ENCODE measurements around the gene TGM2.

The TGM2 gene

GRCh38 chr20:38198238-38198861 lies 33.3 kb upstream of the TGM2 start:
- DNase-seq: no peak

GRCh38 chr20:38197619-38198018 lies 32.5 kb upstream of the TGM2 start:
- DNase-seq: no peak

- no peak for DNase-seq
Measured at GRCh38 chr20:38197217-38197616, 32.1 kb upstream of the TGM2 start.

GRCh38 chr20:38196592-38196991 lies 31.5 kb upstream of the TGM2 start:
- no peak for DNase-seq

- DNase-seq: no peak
Measured at GRCh38 chr20:38196076-38196475, 31.0 kb upstream of the TGM2 start.

GRCh38 chr20:38195521-38195920 lies 30.5 kb upstream of the TGM2 start:
- DNase-seq: no peak

GRCh38 chr20:38194971-38195504 lies 30.0 kb upstream of the TGM2 start:
- DNase-seq: no peak

DNA sequence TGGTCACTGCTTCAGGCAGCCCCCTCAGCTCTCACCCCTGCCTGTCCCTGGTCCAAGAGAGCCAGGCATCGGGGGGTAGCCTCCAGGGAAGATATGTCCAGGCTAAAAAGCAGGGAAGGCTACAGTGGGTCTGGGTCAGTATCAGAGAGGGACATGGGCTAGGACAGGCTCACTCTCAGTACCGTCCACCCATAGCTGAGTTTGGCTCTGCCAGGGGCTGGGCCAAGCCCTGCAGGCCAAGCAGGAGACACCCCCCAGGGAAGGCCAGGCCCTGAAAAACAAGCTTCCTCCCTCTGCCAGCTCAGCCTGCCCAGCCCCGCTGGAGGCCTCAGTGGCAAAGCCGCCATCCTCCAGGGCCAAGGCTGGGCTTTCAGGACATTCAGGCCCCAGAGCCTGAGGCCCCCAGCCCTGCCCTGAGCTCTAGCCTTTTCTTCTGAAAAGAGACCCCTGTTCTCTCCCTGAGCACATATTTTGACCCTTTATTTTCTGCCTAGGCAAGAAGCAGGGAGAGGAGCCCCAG lies 28.6 kb upstream of the TGM2 start:
- no peak for DNase-seq

GRCh38 chr20:38192323-38192885 lies 27.3 kb upstream of the TGM2 start:
- DNase-seq: no peak

DNA sequence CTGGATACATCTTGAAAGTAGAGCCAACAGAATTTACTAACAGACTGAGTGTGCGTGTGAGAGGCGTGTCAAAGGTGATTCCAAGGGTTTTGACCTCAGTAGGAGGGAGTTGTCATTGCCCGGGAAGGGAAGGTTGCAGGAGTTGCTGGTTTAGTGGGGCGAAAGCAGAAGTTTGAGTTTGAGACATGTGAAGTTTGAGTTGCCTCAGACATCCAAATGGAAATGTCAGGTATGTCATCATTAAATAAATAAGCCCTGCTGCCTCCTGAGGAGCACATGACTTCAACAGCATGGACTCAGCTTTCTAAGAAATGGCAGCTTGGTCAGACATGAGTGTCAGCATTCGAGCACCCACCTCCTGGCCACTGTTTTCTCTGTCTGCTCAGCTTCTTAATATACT lies 26.6 kb upstream of the TGM2 start:
- DNase-seq: no peak

- no peak for DNase-seq
Measured at GRCh38 chr20:38190936-38191371, 25.9 kb upstream of the TGM2 start.

DNA sequence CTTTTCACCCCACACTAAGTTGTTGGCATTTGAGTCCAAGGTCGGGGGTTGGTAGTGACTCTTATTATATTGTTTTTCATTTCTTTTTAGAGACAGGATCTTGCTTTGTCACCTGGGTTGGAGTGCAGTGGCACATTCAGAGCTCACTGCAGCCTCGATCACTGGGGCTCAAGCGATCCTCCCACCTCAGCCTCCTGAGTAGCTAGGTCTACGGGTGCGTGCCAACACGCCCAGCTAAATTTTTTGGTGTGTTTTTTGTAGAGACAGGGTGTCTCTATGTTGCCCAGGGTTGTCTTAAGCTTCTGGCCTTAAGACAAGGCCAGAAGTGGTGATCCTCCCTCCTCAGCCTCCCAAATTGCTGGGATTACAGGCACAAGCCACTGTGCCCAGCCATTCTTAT lies 25.1 kb upstream of the TGM2 start:
- no peak for DNase-seq

GRCh38 chr20:38187517-38187916 lies 22.4 kb upstream of the TGM2 start:
- no peak for DNase-seq

DNA sequence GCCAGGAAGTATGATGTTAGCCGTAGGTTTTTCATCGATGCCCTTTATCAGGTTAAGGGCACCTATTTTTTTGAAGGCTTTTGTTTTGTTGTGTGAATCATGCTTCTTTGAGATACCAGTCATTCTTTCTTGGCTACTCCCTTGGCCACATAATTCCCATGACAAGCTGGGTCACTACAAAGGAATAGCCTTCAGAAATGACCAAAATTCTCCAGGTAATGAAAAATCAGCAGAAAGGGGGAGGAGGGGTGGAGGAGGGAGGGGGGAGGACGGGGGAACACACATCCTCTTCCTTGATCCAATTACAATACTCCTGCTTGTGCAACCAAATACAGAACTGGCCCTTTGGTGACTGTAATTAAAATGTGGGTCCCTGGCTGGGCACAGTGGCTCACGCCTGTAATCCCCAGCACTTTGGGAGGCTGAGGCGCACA lies 21.7 kb upstream of the TGM2 start:
- no peak for DNase-seq

- no peak for DNase-seq
Measured at GRCh38 chr20:38184101-38184500, 19.0 kb upstream of the TGM2 start.

DNA sequence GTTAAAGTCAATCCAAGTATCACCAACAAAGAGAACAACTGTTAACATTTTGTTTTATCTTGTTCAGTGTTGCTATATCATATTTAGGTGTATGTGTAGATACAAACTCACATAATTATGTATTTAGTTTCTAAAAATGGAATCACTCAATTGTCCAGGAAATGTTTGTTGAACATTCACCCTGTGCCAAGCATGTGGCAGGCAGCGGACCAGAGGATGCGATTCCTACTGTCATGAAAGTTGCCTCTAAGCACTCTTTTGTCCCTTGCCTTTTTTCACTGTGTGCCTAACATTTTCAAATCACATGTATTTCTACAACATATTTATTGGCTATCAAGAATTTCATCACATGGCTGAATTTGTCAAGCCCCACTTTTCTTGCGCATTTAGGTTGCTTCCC lies 16.9 kb upstream of the TGM2 start:
- DNase-seq: no peak

DNA sequence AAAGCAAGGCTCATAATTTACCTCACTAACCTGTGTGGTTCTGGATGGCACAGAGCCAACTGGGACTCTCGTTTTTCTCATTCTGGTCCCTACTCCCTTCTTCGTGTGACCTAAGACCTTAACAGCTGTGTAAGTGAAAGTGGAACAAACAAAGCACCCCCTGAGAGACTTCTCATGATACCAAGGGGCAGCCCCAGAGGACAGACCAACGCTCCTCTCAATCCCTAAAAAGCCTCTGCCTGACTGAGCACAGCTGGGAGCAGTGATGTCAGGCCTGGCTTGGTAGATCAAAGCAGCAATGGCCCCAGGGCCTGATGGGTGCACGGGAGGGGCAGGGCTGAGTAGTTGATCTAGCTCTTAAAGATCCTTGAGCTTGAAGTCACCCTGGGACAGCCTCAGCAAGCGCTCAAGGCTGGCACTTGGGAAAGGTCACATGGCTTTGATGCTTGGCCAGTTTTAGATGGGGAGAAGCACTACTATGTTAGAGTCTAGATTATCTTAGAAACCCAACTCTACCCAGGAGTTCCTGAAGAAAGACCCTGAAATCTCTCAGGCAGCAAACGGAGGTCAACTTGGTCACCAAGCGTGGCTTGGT lies 16.2 kb upstream of the TGM2 start:
- no peak for DNase-seq

- DNase-seq: no peak
Measured at GRCh38 chr20:38180781-38181180, 15.7 kb upstream of the TGM2 start.

GRCh38 chr20:38179846-38180245 lies 14.8 kb upstream of the TGM2 start:
- DNase-seq: no peak

DNA sequence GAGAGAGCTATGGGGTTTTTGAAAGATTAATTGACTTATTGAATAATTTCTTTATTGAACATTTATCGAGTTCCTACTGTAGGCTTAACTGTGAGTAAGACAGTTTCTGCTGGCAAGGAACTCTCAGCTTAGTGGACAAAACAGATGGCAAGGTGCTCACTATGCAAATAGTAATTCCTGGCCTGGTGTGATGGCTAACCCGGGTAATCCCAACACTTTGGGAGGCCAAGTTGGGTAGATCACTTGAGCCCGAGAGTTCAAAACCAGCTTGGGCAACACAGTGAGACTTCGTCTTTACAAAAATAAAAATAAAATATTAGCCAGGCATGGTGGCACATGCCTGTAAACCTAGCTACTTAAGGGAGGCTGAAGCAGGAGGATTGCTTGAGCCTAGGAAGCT lies 13.5 kb upstream of the TGM2 start:
- DNase-seq: no peak

DNA sequence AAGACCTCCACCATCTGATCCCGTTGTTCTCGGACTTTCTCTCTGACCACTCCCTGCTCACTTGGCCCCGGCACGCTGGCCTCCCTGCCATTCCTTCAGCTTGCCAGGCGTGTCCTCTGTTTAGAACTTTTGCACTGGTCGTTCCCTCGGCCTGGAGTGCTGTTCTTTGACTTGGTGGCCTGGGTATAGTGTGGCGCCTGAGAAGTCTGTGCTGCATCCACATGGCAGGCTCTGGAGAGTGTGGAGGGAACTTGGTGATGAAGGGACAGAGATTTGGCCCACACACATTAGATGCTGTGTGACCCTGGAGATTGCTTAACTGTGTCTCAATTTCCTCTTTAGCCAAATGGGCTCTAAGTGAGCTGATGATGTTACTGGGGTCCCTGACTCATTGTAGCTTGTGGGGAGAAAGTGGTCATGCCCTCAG lies 13.0 kb upstream of the TGM2 start:
- no peak for DNase-seq

- no peak for DNase-seq
Measured at GRCh38 chr20:38177201-38177600, 12.1 kb upstream of the TGM2 start.

- no peak for DNase-seq
Measured at GRCh38 chr20:38175304-38176180, 10.5 kb upstream of the TGM2 start.

Data from activated CD4-positive, CD25-positive, alpha-beta regulatory T cell treated with anti-CD3 and anti-CD28 coated beads, Interleukin-2, amount 50 U/mL, for 72 hours (primary cell).